NCI-H446 (cell line): ENCODE data around the gene KCNQ1OT1.

Experiments used
- DNase-seq, 2 experiments: peaks; one replicate each; lab custom pipeline; 2025; lab: John Stamatoyannopoulos, UW

Gene KCNQ1OT1

GRCh38 chr11:2593393-2593950 is 106.3 kb downstream of the KCNQ1OT1 start:
- no peak for DNase-seq

DNA sequence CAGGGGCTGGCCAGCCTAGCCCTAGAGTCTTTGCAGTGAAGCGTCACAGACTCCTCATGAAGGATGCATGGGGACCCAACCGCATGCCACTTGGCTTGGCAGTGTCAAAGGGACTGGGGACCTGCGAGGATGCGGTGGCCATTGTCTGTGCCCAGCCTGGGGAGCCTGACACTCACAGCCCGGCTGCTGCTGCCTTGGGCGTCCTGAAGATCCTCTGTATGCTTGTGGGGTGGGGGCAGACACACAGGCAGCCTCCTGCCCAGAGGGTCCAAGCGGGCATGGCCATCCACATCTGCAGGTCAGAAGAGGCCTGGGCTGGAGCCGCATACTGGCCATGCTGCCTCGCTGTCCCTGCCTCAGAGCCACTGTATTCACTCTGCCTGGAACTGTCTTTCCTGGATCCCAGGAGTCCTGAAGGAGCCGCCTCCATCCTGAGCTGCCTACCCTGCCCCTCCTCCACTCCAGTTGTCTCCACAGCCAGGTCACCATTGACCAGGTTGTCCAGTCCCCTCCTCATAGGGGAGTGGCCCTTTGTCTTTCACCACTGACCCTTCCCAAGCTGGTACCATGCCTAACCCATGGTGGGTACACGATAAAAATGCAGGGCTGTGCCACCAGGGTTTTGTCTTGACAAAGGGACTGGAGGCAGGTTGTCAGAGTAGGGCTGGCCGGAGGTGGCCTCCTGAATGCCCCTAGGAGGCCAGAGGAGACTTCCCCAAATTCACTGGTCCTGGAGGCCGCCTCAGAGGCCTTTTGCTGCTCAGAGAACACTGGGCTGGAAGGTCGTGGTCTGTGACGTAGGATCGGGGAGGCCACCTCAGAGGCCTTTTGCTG is 107.0 kb downstream of the KCNQ1OT1 start:
- no peak for DNase-seq

DNA sequence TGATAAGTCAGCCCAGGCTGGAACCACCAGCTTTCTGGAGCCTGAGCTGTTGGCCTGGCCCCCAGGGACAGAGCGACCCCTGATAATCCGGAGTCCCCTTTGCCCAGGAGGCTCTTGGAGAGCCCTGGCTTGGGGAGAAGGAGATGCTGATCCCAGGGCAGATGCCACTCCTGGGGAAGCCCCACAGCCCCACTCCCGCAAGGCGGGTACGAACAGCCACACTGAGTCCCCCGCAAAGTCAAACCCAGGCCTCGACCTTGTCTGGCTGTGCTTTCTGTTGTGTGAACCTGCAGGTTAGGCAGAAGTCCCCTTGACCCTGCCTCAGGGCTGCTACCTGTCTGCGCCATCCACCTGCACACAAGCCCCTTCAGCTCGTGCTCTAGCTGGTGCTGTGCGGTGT is 108.0 kb downstream of the KCNQ1OT1 start:
- no peak for DNase-seq

DNA sequence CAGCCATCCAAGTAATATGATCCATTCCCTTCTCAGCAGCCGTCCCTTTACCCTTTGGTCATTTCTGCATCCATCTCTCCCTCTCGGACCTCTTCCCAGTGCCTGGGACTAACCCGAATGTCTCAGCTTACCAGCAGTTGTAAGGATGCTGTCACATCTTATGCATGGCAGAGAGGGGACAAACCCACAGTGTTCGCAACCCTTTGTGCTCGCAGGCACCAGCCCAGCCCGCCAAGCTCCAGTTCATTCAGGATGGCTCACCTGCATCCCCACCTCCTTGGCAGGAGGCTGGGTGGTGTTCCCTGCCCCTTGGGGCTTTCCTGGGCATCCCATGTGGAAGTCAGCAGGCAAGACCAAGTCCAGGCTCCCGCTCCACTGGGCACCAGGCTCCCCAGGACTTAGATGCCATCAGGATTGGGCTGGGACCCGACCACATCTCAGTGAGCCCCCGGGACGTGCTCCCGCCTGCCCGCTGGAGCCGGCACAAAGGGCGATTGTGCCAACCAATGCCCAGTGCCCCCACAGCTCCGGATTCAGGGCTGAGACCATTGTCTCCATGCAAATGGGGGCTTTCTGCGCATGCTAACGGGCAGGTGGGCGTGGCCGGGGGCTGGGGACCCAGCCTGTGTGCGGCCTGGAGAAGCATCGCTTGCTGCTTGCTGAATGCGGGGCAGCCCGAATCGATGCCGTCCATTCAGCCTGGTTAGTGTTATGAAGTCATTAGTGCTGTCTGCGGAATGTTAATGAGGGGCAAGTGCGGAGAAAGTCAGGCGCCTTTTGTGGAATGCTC is 108.6 kb downstream of the KCNQ1OT1 start:
- DNase-seq: no peak

DNA sequence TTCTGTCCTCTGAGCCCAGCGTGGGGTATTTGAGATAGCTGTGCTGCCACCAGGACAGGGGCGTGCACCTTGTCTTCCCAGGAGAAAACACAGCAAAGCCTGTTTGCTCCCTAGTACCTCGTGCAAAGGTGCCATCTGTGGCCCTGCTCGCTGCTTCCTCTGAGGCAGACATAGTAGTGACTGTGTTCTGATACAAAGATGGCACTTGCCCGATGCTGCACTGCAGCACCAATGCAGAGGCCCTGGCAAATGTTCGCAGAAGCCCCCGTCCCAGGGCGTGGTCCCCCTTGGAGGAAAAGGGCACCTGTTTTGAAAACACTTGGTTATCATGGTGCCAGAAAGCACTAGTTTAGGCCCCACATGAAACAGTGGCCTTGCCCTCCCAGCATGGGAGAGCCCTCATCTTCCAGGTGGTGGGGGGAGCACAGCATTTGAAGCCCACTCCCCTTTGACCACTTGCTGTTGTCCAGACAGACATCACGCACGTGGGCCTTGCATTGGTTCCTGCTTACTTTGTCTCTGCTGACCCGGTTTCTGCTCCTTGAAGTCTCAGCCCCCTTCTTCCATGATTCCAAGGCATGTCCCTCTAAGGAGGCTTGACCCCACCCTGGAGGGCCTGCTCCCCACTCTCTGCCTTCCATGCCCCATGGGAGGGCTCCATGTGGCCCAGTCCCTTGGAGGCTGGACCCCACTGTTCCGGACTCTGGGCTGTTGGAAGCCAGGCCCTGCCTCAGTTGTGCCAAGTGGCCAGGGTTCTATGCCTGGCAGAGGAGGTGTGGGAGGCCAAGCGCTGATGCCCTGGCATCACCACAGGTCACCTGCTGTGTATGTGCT is 109.4 kb downstream of the KCNQ1OT1 start:
- DNase-seq: no peak

GRCh38 chr11:2589538-2589934 is 110.3 kb downstream of the KCNQ1OT1 start:
- no peak for DNase-seq

DNA sequence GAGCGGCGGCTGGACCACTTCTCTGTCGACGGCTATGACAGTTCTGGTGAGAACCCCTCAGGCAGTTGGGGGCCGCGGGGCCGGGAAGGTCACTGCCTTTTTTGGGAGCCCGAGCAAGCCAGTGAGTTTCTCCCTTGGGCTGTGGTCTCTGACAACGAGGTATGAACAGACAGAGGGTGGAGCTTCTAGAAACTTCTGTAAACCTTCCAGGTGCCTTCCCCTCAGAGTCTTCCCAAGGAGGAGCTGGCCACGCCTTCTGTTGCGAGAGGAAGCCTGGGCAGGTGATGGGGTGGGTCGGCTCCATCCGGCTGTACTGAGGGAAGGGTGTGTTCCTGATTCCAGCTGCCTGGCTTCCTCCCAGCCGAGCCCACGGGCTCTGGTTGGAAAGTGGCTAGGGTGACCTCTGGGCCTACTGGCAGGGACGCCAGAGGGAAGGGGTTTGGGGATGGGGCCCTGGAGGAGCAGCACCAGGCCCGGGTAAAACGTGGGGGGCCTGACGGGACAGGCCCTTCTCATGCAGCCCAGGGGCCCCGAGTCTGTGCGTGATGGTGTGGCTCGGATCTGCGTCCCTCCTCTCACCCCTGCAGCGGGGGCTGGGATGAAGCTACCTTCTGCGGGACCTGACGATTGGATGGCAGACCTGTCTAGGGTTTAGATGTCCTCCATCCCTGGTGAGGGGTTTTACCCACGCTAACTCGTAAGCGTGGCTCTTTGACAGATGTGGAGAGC is 110.8 kb downstream of the KCNQ1OT1 start:
- DNase-seq: no peak

DNA sequence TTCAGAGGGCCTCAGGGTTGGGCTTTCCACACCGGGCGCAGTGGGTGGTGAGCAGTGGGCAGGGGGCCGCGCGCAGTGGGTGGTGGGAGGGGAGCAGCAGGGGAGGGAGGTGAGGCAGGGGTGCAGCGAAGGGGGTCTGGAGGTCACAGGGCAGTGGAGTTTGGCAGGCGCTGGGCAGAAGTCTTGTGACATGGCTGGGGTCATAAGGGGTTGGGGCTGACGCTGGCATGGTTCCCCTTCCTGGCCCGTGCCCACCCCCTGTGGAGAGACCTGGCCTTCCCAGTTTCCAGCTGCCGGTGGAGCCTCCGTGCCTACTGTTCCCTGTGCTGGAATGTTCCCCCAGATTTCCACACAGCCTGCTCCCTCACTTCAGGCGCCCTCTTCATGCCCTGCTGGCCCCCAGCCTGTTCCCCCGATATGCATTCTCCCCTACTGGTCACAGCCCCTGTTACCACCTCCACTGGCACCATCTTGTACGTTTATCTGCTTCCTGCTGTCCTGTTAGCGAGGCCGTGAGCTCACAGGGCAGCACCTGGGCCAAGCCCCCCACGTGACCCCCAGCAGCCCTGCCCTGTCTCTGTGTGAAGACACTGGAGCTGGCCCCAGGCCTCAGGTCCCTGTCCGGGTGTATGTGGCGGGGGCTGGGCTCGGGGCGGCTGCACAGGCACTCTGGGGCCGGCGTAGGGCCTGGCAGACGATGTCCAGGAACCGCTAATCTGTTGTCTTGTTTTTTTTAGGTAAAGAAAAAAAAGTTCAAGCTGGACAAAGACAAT is 111.6 kb downstream of the KCNQ1OT1 start:
- no peak for DNase-seq

DNA sequence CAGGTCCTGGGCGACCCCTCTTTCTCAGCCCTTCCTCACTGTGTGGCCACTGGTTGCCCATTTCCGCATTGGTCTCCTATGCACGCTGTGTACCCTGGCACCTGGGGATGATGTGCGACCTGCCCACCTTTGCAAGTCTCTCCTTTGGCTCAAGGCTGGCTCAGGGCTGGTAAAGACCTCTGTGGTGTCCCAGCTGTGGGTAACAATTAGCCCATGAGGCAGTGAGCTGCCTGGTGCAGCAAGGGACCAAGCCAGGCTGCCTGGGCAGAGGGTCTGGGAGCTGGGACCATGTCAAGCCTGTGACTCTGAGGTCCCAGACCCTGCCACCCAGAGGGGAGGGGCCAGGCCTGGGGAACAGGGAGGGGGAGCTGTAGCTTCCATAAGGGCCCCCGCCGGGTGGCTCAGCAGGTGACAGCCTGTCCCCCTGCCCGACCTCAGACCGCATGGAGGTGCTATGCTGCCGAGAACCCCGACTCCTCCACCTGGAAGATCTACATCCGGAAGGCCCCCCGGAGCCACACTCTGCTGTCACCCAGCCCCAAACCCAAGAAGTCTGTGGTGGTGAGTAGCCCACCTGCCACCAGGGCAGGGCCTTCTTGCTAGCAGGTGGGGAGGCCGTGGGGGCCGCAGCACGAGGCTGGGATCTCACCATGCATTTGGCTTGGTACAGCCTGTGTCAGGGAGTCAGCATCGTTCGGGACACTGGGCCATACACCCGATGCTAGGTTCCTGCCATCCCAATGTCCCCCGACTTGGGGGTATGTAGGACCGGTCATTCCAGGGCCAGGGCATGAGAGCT is 112.5 kb downstream of the KCNQ1OT1 start:
- DNase-seq: no peak

- no peak for DNase-seq
Observed at GRCh38 chr11:2586793-2587131, 113.0 kb downstream of the KCNQ1OT1 start.

- DNase-seq: no peak
Observed at GRCh38 chr11:2586087-2586792, 113.6 kb downstream of the KCNQ1OT1 start.

GRCh38 chr11:2585566-2586086 is 114.2 kb downstream of the KCNQ1OT1 start:
- no peak for DNase-seq

- no peak for DNase-seq
Observed at GRCh38 chr11:2584812-2585565, 114.8 kb downstream of the KCNQ1OT1 start.

GRCh38 chr11:2584434-2584811 is 115.4 kb downstream of the KCNQ1OT1 start:
- no peak for DNase-seq

DNA sequence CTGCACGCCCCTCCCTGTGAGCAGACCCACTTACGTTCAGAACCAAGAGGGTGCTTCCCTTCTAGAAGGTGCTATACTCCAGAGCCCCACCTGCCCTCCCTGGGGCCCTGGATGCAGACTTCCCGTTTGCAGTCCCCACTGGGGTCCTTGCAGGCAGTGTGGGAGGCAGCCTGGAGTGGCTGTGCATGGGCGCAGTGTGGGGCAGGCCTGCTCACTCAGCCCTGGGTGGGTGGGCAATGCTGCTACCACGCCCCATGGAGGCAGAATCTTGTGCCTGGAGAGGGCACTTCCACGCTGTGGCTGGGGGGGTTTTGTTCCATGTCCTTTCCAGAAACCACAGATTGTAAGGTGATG is 116.2 kb downstream of the KCNQ1OT1 start:
- no peak for DNase-seq

- DNase-seq: no peak
Observed at GRCh38 chr11:2582946-2583604, 116.7 kb downstream of the KCNQ1OT1 start.

DNA sequence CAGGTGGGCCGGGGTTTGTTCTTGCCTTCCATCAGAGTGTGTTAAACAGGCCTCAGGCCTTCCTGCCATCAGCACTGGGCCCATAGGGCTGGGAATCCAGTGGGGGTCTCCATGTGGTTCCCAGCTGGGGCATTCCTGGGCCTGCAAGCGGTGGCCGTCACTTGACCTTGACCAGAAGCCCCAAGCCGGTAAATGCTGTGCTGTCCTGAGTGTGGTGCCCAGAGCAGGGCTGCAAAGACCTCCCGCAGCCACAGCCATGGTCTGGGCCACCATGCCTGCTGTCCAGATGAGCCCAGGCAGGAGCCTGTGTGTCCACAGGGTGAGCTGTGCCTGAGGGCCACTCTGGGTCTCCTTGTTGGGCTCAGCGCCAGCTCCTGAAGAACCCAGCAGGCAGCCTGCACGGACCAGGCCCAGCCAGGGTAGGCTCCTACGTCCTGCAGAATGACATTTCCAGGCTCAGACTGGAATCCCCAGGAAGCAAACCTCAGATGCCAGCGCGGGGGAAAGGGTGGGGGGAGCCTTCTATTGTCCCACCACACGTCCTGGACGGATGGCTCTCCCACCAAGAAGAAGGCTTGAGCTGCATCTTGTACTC is 117.3 kb downstream of the KCNQ1OT1 start:
- DNase-seq: no peak
